ENCODE results near the gene ZDHHC5.

Gene ZDHHC5

DNA sequence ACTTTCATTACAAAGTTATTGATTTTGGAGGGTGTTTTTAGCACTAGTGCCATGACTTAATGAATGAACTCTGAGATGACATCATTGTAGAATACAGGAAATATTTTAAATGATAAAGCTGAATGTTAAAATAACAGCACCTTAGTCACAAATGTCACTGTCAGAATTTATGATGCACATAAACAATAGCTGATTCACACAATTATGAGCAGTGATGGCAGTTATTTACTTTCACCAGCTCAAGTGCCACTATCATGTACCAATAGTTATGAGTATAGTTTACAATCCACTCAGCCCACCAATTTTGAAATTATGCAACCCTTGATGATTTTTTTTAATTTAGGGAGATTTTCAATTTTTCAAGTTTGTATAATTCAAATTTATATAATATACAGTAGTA lies 47.4 kb upstream of the ZDHHC5 start:
- Histone ChIP-seq H3K4me1 (ENCODE audit: insufficient read depth, low read length, severe bottlenecking) (no peaks in the 10 kb centered on the region), H3K27me3 (ENCODE audit: insufficient read depth, low read length) (no peaks in the 10 kb centered on the region), H3K4me3 (ENCODE audit: low read depth, low read length, poor library complexity, severe bottlenecking) (no peak overlapping the region), H3K9me2 (ENCODE audit: low read depth, low read length) (no peaks in the 10 kb centered on the region), H3K9ac (ENCODE audit: low read length) (no peak overlapping the region), H3K79me2 (ENCODE audit: insufficient read depth, low read length) (no peaks in the 10 kb centered on the region), H3K36me3 (ENCODE audit: insufficient read depth, low read length) (no peaks in the 10 kb centered on the region; the same call in 1 of the 2 replicates), H3K27ac (ENCODE audit: low read depth, low read length, poor library complexity, severe bottlenecking) (no peak overlapping the region), H3F3A (ENCODE audit: insufficient read depth, low read length) (no peaks in the 10 kb centered on the region), H3K9me3 (ENCODE audit: low read length) (0 out of 2 replicates have a peak, but pooled peaks cover 3% of the 10 kb centered on the region), H4K20me1 (ENCODE audit: insufficient read depth, low read length) (no peaks in the 10 kb centered on the region), H2AFZ (ENCODE audit: low read length) (no peak overlapping the region), H3K4me2 (ENCODE audit: low read length) (no peak overlapping the region)
- TF ChIP-seq EZH2 (IDR thresholded peaks at IDR 0.05; ENCODE audit: borderline replicate concordance, low read length) = no peak
- TF ChIP-seq, protein P1, sequence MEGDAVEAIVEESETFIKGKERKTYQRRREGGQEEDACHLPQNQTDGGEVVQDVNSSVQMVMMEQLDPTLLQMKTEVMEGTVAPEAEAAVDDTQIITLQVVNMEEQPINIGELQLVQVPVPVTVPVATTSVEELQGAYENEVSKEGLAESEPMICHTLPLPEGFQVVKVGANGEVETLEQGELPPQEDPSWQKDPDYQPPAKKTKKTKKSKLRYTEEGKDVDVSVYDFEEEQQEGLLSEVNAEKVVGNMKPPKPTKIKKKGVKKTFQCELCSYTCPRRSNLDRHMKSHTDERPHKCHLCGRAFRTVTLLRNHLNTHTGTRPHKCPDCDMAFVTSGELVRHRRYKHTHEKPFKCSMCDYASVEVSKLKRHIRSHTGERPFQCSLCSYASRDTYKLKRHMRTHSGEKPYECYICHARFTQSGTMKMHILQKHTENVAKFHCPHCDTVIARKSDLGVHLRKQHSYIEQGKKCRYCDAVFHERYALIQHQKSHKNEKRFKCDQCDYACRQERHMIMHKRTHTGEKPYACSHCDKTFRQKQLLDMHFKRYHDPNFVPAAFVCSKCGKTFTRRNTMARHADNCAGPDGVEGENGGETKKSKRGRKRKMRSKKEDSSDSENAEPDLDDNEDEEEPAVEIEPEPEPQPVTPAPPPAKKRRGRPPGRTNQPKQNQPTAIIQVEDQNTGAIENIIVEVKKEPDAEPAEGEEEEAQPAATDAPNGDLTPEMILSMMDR (IDR thresholded peaks at IDR 0.05; ENCODE audit: low read length) = no peak

DNA sequence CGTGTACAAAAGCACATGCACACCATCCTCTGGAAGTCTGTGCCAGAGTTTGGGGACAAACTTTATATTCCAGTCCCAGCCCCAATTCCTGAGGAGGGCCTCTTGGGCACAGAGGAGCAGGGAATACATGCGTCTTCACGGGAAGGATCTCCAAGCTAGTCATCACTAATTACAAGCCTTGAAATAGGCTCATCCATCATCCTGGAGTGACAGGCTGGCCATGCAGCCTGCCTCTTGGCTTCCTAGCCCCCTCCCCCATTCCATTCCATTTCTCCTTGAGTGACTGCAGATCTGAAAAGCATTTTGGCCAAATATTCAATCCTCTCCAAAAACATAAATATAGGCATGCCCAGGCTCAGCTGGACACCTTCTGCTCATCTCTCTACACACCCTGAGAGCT lies 45.7 kb upstream of the ZDHHC5 start:
- Histone ChIP-seq H3K9ac (ENCODE audit: low read length) (no peak overlapping the region), H3K9me2 (ENCODE audit: low read depth, low read length) (no peaks in the 10 kb centered on the region), H3K36me3 (ENCODE audit: insufficient read depth, low read length) (no peaks in the 10 kb centered on the region; the same call in 1 of the 2 replicates), H3K4me2 (ENCODE audit: low read length) (no peak overlapping the region), H3K4me1 (ENCODE audit: insufficient read depth, low read length, severe bottlenecking) (no peaks in the 10 kb centered on the region), H3K4me3 (ENCODE audit: low read depth, low read length, poor library complexity, severe bottlenecking) (no peak overlapping the region), H4K20me1 (ENCODE audit: insufficient read depth, low read length) (no peaks in the 10 kb centered on the region), H3F3A (ENCODE audit: insufficient read depth, low read length) (no peaks in the 10 kb centered on the region), H2AFZ (ENCODE audit: low read length) (no peak overlapping the region), H3K27me3 (ENCODE audit: insufficient read depth, low read length) (no peaks in the 10 kb centered on the region), H3K79me2 (ENCODE audit: insufficient read depth, low read length) (no peaks in the 10 kb centered on the region), H3K9me3 (ENCODE audit: low read length) (0 out of 2 replicates have a peak, but pooled peaks cover 3% of the 10 kb centered on the region), H3K27ac (ENCODE audit: low read depth, low read length, poor library complexity, severe bottlenecking) (no peak overlapping the region)
- TF ChIP-seq, protein P1 (IDR thresholded peaks at IDR 0.05; ENCODE audit: low read length) = no peak
- no peak for TF ChIP-seq EZH2 (IDR thresholded peaks at IDR 0.05; ENCODE audit: borderline replicate concordance, low read length)

DNA sequence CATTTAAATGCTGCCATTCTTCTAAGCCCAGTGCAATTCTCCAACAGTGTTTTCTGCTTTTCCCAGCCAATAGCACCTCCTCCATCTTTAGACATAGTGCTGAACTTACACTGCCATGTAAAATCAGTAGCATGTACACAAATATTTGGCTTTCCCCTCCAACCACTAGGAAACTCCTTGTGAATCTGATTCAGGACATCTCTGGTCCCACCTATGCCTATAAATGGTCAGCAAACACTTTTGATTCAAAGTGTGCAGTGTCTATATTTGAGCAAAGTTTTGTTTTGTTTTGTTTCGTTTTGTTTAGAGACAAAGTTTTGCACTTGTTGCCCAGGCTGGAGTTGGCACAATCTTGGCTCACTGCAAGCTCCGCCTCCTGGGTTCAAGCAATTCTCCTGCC lies 43.0 kb upstream of the ZDHHC5 start:
- Histone ChIP-seq H4K20me1 (ENCODE audit: insufficient read depth, low read length) (no peaks in the 10 kb centered on the region), H3K27ac (ENCODE audit: low read depth, low read length, poor library complexity, severe bottlenecking) (no peak overlapping the region), H3K9me2 (ENCODE audit: low read depth, low read length) (no peaks in the 10 kb centered on the region), H3K4me3 (ENCODE audit: low read depth, low read length, poor library complexity, severe bottlenecking) (no peak overlapping the region), H3K4me2 (ENCODE audit: low read length) (no peak overlapping the region), H3K27me3 (ENCODE audit: insufficient read depth, low read length) (no peaks in the 10 kb centered on the region), H3K4me1 (ENCODE audit: insufficient read depth, low read length, severe bottlenecking) (no peaks in the 10 kb centered on the region), H3K9ac (ENCODE audit: low read length) (no peak overlapping the region), H3F3A (ENCODE audit: insufficient read depth, low read length) (no peaks in the 10 kb centered on the region), H3K36me3 (ENCODE audit: insufficient read depth, low read length) (no peaks in the 10 kb centered on the region; the same call in 1 of the 2 replicates), H3K79me2 (ENCODE audit: insufficient read depth, low read length) (no peaks in the 10 kb centered on the region), H2AFZ (ENCODE audit: low read length) (no peak overlapping the region), H3K9me3 (ENCODE audit: low read length) (0 out of 2 replicates have a peak, but pooled peaks cover under 1% of the 10 kb centered on the region)
- TF ChIP-seq, protein P1 (IDR thresholded peaks at IDR 0.05; ENCODE audit: low read length) = no peak
- TF ChIP-seq EZH2 (IDR thresholded peaks at IDR 0.05; ENCODE audit: borderline replicate concordance, low read length) = no peak
